Measurements from ENCODE around the gene PIP4K2A. TPM values are rescaled to one million over a fixed set of nuclear protein-coding genes. Genes with fewer than 3 reads are reported as not detected.
A peak's percentile ranks its signal among the peaks of the same experiment; 100 is the strongest.

PIP4K2A gene
- total and polyA plus RNA-seq, 5 experiments from 2014 or later, result 54.3 to 169 (median 77.5) TPM

- peak overlapping the region in 9 of 10 donors; percentile 36 to 60 (median 43) for H3K4me3 Mint-ChIP-seq
- peaks cover 46 to 96% (median 92%) of the 10 kb centered on the region in 4 donors for H3K4me1 Mint-ChIP-seq
- H3K27ac Mint-ChIP-seq, result peak overlapping the region; percentile 78 to 96 (median 89)
- peaks cover 0 to under 1% (median 0%) of the 10 kb centered on the region in 9 donors for H3K9me3 Mint-ChIP-seq
- no peaks in the 10 kb centered on the region for H3K27me3 Mint-ChIP-seq
- H3K36me3 Mint-ChIP-seq, result peaks cover 0 to 2% (median 0%) of the 10 kb centered on the region in 3 donors
- POLR2A ChIA-PET, result interaction anchor here (1.1 to 5.7 kb wide), 3 partner anchors 9 to 30 kb away, joined by 3 to 38 read pairs (median 13); no protein-coding TSS in a partner anchor
- no peak for ATAC-seq
- no peak for DNase-seq
These were observed 88.7 kb downstream of the PIP4K2A start for GRCh38 chr10:22625516-22626290.

- peak overlapping the region; percentile 23 to 96 (median 78) for H3K27ac Mint-ChIP-seq
- no peaks in the 10 kb centered on the region for H3K27me3 Mint-ChIP-seq
- peaks cover 50 to 97% (median 93%) of the 10 kb centered on the region in 4 donors for H3K4me1 Mint-ChIP-seq
- DNase-seq (peak in 2 of 10 donors; percentile 42 to 44), ATAC-seq (peak; percentile 58 to 89)
- peak overlapping the region in 9 of 10 donors; percentile 15 to 58 (median 47) for H3K4me3 Mint-ChIP-seq
- POLR2A ChIA-PET, result interaction anchor here (0.6 to 5.7 kb wide), 5 partner anchors 12 to 366 kb away, joined by 3 to 38 read pairs (median 4); no protein-coding TSS in a partner anchor
- no peaks in the 10 kb centered on the region for H3K9me3 Mint-ChIP-seq
- peaks cover 0 to 2% (median 0%) of the 10 kb centered on the region in 3 donors for H3K36me3 Mint-ChIP-seq
These were observed 90.1 kb downstream of the PIP4K2A start for GRCh38 chr10:22624287-22624738.

GRCh38 chr10:22623633-22624253 lies 90.6 kb downstream of the PIP4K2A start:
- ATAC-seq (no peak), DNase-seq (no peak)
- no peaks in the 10 kb centered on the region for H3K9me3 Mint-ChIP-seq
- peak overlapping the region; percentile 12 to 74 (median 52) for H3K4me3 Mint-ChIP-seq
- peak overlapping the region; percentile 64 to 96 (median 81) for H3K27ac Mint-ChIP-seq
- no peaks in the 10 kb centered on the region for H3K27me3 Mint-ChIP-seq
- peaks cover 0 to 2% (median 0%) of the 10 kb centered on the region in 3 donors for H3K36me3 Mint-ChIP-seq
- POLR2A ChIA-PET, result interaction anchor here (0.6 to 5.7 kb wide), 6 partner anchors 9 to 365 kb away, joined by 3 to 38 read pairs (median 4); no protein-coding TSS in a partner anchor
- peaks cover 49 to 95% (median 92%) of the 10 kb centered on the region in 4 donors for H3K4me1 Mint-ChIP-seq

- H3K27ac Mint-ChIP-seq, result peak overlapping the region in 9 of 10 donors; percentile 52 to 96 (median 80)
- H3K4me3 Mint-ChIP-seq, result peak overlapping the region in 3 of 10 donors; percentile 48 to 60 (median 57)
- peaks cover 0 to 2% (median 0%) of the 10 kb centered on the region in 3 donors for H3K36me3 Mint-ChIP-seq
- DNase-seq, result no peak
- no peaks in the 10 kb centered on the region for H3K27me3 Mint-ChIP-seq
- no peaks in the 10 kb centered on the region for H3K9me3 Mint-ChIP-seq
- POLR2A ChIA-PET, result interaction anchor here (0.6 to 5.7 kb wide), 8 partner anchors 9 to 121 kb away, joined by 3 to 38 read pairs (median 3); no protein-coding TSS in a partner anchor
- ATAC-seq, result no peak
- peaks cover 54 to 97% (median 95%) of the 10 kb centered on the region in 4 donors for H3K4me1 Mint-ChIP-seq
These were observed 92.1 kb downstream of the PIP4K2A start for GRCh38 chr10:22622242-22622806.

- DNase-seq, result no peak
- no peak for ATAC-seq
- H3K36me3 Mint-ChIP-seq, result peaks cover 0 to 2% (median 0%) of the 10 kb centered on the region in 3 donors
- H3K4me3 Mint-ChIP-seq, result peak overlapping the region in 8 of 10 donors; percentile 8 to 71 (median 36)
- H3K9me3 Mint-ChIP-seq, result no peaks in the 10 kb centered on the region
- POLR2A ChIA-PET, result interaction anchor here (0.6 to 5.7 kb wide), 5 partner anchors 9 to 122 kb away, joined by 3 to 38 read pairs (median 3); no protein-coding TSS in a partner anchor
- H3K27me3 Mint-ChIP-seq, result no peaks in the 10 kb centered on the region
- H3K27ac Mint-ChIP-seq, result peak overlapping the region; percentile 9 to 96 (median 83)
- H3K4me1 Mint-ChIP-seq, result peaks cover 53 to 97% (median 95%) of the 10 kb centered on the region in 4 donors
These were observed 92.7 kb downstream of the PIP4K2A start for GRCh38 chr10:22621726-22622125.

- Mint-ChIP-seq H3K36me3 (peaks cover 0 to 2% (median 0%) of the 10 kb centered on the region in 3 donors), H3K27me3 (no peaks in the 10 kb centered on the region), H3K27ac (peak overlapping the region; percentile 33 to 96 (median 75)), H3K9me3 (no peaks in the 10 kb centered on the region), H3K4me3 (peak overlapping the region in 4 of 10 donors; percentile 33 to 71 (median 36)), H3K4me1 (peaks cover 52 to 96% (median 94%) of the 10 kb centered on the region in 4 donors)
- POLR2A ChIA-PET, result interaction anchor here (1.1 to 4.0 kb wide), 2 partner anchors 9 to 25 kb away, joined by 4 to 19 read pairs; no protein-coding TSS in a partner anchor
- no peak for ATAC-seq
- no peak for DNase-seq
These were observed 93.4 kb downstream of the PIP4K2A start for GRCh38 chr10:22620929-22621328.

GRCh38 chr10:22620140-22620857 lies 94.1 kb downstream of the PIP4K2A start:
- DNase-seq (no peak), ATAC-seq (no peak)
- POLR2A ChIA-PET, result interaction anchor here (0.7 to 4.0 kb wide), 4 partner anchors 10 to 93 kb away, joined by 3 to 19 read pairs (median 4); no protein-coding TSS in a partner anchor
- Mint-ChIP-seq H3K4me1 (peaks cover 50 to 96% (median 94%) of the 10 kb centered on the region in 4 donors), H3K36me3 (peaks cover 0 to 2% (median 0%) of the 10 kb centered on the region in 3 donors), H3K4me3 (peak overlapping the region in 8 of 10 donors; percentile 1 to 67 (median 36)), H3K9me3 (no peaks in the 10 kb centered on the region), H3K27ac (peak overlapping the region; percentile 33 to 96 (median 80)), H3K27me3 (no peaks in the 10 kb centered on the region)

GRCh38 chr10:22619101-22619500 lies 95.3 kb downstream of the PIP4K2A start:
- H3K27ac Mint-ChIP-seq, result peak overlapping the region in 5 of 10 donors; percentile 65 to 96 (median 68)

GRCh38 chr10:22618078-22618785 lies 96.1 kb downstream of the PIP4K2A start:
- peaks cover 56 to 96% (median 94%) of the 10 kb centered on the region in 4 donors for H3K4me1 Mint-ChIP-seq
- POLR2A ChIA-PET, result interaction anchor here (1.0 to 4.0 kb wide), 6 partner anchors 8 to 182 kb away, joined by 3 to 19 read pairs (median 4); no protein-coding TSS in a partner anchor
- peak overlapping the region in 8 of 10 donors; percentile 11 to 72 (median 38) for H3K4me3 Mint-ChIP-seq
- ATAC-seq (no peak), DNase-seq (no peak)
- no peaks in the 10 kb centered on the region for H3K9me3 Mint-ChIP-seq
- H3K27ac Mint-ChIP-seq, result peak overlapping the region in 9 of 10 donors; percentile 10 to 96 (median 84)
- H3K27me3 Mint-ChIP-seq, result no peaks in the 10 kb centered on the region
- H3K36me3 Mint-ChIP-seq, result peaks cover 0 to 2% (median 0%) of the 10 kb centered on the region in 3 donors

More at GRCh38 chr10:22619101-22619500, 95.3 kb downstream of the PIP4K2A start:
- POLR2A ChIA-PET, result interaction anchor here (1.1 to 4.0 kb wide), 4 partner anchors 11 to 95 kb away, joined by 3 to 19 read pairs (median 4); no protein-coding TSS in a partner anchor
- H3K27me3 Mint-ChIP-seq, result no peaks in the 10 kb centered on the region
- H3K36me3 Mint-ChIP-seq, result peaks cover 0 to 2% (median 0%) of the 10 kb centered on the region in 3 donors
- peaks cover 50 to 96% (median 94%) of the 10 kb centered on the region in 4 donors for H3K4me1 Mint-ChIP-seq
- H3K4me3 Mint-ChIP-seq, result peak overlapping the region in 3 of 10 donors; percentile 8 to 62 (median 26)
- no peak for DNase-seq
- H3K9me3 Mint-ChIP-seq, result no peaks in the 10 kb centered on the region
- ATAC-seq, result no peak

GRCh38 chr10:22617516-22617915 lies 96.9 kb downstream of the PIP4K2A start:
- DNase-seq, result no peak
- H3K27ac Mint-ChIP-seq, result peak overlapping the region in 9 of 10 donors; percentile 80 to 96 (median 86)
- H3K4me1 Mint-ChIP-seq, result peaks cover 57 to 96% (median 94%) of the 10 kb centered on the region in 4 donors
- H3K9me3 Mint-ChIP-seq, result no peaks in the 10 kb centered on the region
- peak in 1 of 2 donors; percentile 41 for ATAC-seq
- POLR2A ChIA-PET, result interaction anchor here (0.9 to 4.0 kb wide), 3 partner anchors 9 to 96 kb away, joined by 4 to 19 read pairs (median 13); no protein-coding TSS in a partner anchor
- H3K36me3 Mint-ChIP-seq, result peaks cover 0 to 5% (median 0%) of the 10 kb centered on the region in 3 donors
- no peaks in the 10 kb centered on the region for H3K27me3 Mint-ChIP-seq
- H3K4me3 Mint-ChIP-seq, result peak overlapping the region in 9 of 10 donors; percentile 13 to 74 (median 51)

Data from naive thymus-derived CD8-positive, alpha-beta T cell (primary cell).